Measurements from ENCODE around the gene TMEM232. TPM values are rescaled to one million over a fixed set of nuclear protein-coding genes. Genes with fewer than 3 reads are reported as not detected.
"Not testable (repeated sequence)": the region's sequence is repeated elsewhere in the genome, so short reads cannot be mapped to it uniquely, and the experiment has no call there.

Gene TMEM232
- total RNA-seq, 4 donors from 2014 or later: 10.5 to 26.8 (median 11.6) TPM

GRCh38 chr5:110707260-110707844 is 19.1 kb downstream of the TMEM232 start:
- no peaks in the 10 kb centered on the region for H3K9me3 ChIP-seq
- H3K27ac ChIP-seq: no peak overlapping the region
- H3K36me3 ChIP-seq: no peaks in the 10 kb centered on the region
- 69 to 79% methylated on average over 3 of the region's 3 CpGs for WGBS, 2 donors
- H3K4me3 ChIP-seq (replicated peaks in 1 of 3): no peak overlapping the region
- no peak for TF ChIP-seq POLR2A (IDR thresholded peaks at IDR 0.05)
- TF ChIP-seq, protein P1, sequence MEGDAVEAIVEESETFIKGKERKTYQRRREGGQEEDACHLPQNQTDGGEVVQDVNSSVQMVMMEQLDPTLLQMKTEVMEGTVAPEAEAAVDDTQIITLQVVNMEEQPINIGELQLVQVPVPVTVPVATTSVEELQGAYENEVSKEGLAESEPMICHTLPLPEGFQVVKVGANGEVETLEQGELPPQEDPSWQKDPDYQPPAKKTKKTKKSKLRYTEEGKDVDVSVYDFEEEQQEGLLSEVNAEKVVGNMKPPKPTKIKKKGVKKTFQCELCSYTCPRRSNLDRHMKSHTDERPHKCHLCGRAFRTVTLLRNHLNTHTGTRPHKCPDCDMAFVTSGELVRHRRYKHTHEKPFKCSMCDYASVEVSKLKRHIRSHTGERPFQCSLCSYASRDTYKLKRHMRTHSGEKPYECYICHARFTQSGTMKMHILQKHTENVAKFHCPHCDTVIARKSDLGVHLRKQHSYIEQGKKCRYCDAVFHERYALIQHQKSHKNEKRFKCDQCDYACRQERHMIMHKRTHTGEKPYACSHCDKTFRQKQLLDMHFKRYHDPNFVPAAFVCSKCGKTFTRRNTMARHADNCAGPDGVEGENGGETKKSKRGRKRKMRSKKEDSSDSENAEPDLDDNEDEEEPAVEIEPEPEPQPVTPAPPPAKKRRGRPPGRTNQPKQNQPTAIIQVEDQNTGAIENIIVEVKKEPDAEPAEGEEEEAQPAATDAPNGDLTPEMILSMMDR (IDR thresholded peaks at IDR 0.05): no peak
- no peaks in the 10 kb centered on the region for H3K27me3 ChIP-seq
- intact Hi-C loops (cut with DNase I): no loop called here
- DNase-seq: no peak
- peaks cover 5 to 7% of the 10 kb centered on the region in 2 donors for H3K4me1 ChIP-seq

GRCh38 chr5:110705349-110705748 is 21.1 kb downstream of the TMEM232 start:
- intact Hi-C loops (cut with DNase I): no loop called here
- no peak for TF ChIP-seq POLR2A (IDR thresholded peaks at IDR 0.05)
- no peaks in the 10 kb centered on the region for H3K9me3 ChIP-seq
- H3K27me3 ChIP-seq: no peaks in the 10 kb centered on the region
- peaks cover 7% of the 10 kb centered on the region in 2 donors for H3K4me1 ChIP-seq
- DNase-seq: no peak
- H3K36me3 ChIP-seq: no peaks in the 10 kb centered on the region
- H3K27ac ChIP-seq: no peak overlapping the region
- H3K4me3 ChIP-seq (replicated peaks in 1 of 3): no peak overlapping the region

DNA sequence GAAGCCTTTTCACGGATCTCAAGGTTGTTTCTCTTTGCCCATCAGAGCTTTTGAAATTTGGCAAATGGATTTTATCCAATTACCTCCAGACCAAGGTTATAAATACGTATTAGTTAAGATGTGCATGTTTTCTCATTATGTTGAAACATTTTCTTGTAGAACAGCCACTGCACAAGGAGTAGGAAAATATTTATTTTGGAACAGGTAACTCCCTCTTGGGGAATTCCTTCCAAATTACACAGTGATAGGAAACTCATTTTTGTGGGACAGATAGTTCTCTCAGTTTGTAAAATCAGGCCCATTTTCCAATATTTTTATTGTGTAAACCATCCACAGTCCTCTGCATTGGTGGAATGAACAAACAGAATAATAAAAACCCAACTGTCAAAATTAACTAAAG is 23.0 kb downstream of the TMEM232 start:
- intact Hi-C loops (cut with DNase I): no loop called here
- Histone ChIP-seq H3K9me3 (no peaks in the 10 kb centered on the region), H3K36me3 (no peaks in the 10 kb centered on the region), H3K4me1 (peaks cover 7% of the 10 kb centered on the region in 2 donors), H3K27me3 (no peaks in the 10 kb centered on the region), H3K27ac (no peak overlapping the region), H3K4me3 (replicated peaks in 1 of 3) (no peak overlapping the region)
- TF ChIP-seq POLR2A (IDR thresholded peaks at IDR 0.05): no peak
- TF ChIP-seq, protein P1 (IDR thresholded peaks at IDR 0.05): no peak
- no peak for DNase-seq
- WGBS, 2 donors: 63 to 72% methylated on average over 2 of the region's 2 CpGs

DNA sequence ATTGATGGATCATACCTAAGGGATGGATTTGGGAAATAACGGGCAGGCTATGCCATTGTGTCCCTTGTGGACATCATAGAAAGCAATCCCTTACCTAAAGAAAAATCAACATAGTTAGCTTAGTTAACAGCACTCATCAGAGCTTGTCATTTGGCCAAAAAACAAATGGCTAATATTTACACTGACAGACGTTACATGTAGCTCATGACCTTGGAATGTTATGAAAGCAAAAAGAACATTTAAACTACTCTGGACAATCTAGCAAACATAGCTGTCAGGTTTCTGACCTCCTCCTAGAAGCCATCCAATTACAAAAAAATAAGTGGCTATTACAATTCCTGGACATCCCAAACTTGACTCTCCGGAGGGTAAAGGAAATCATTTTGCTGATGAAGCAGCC is 23.8 kb downstream of the TMEM232 start:
- Histone ChIP-seq H3K36me3 (no peaks in the 10 kb centered on the region), H3K27ac (no peak overlapping the region)
- WGBS, 2 donors: 59 to 76% methylated on average over 3 of the region's 3 CpGs

DNA sequence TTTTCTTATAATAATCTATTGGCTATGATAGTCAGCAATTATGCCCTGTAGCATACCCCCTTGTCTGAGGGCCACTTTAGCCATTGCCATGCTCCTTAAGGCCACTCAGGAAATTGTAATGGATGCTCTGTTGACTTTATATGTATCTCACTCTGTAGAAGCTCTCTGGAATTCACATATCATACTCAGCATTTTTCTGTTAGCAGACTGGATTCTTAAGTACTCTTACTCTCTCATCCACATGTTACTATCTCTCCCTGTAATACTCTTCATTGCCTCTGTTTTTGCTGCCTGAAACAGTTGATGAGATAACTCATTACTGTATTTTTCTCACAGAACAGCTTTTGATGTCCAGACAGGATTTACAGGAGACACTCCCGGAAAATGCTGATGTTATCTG is 24.2 kb downstream of the TMEM232 start:
- DNase-seq: no peak
- H3K9me3 ChIP-seq: no peaks in the 10 kb centered on the region
- WGBS, 2 donors: 68 to 78% methylated on average over 1 of the region's 1 CpG
- TF ChIP-seq, protein P1 (IDR thresholded peaks at IDR 0.05): no peak
- no peak for TF ChIP-seq POLR2A (IDR thresholded peaks at IDR 0.05)
- H3K4me1 ChIP-seq: peaks cover 7% of the 10 kb centered on the region in 2 donors
- H3K27me3 ChIP-seq: no peaks in the 10 kb centered on the region
- H3K36me3 ChIP-seq: no peaks in the 10 kb centered on the region
- no peak overlapping the region for H3K27ac ChIP-seq
- no peak overlapping the region for H3K4me3 ChIP-seq (replicated peaks in 1 of 3)
- intact Hi-C loops (cut with DNase I): no loop called here

More for the DNA sequence above, 23.8 kb downstream of the TMEM232 start:
- Histone ChIP-seq H3K27me3 (no peaks in the 10 kb centered on the region), H3K4me1 (peaks cover 7% of the 10 kb centered on the region in 2 donors), H3K4me3 (replicated peaks in 1 of 3) (no peak overlapping the region), H3K9me3 (no peaks in the 10 kb centered on the region)
- intact Hi-C loops (cut with DNase I): no loop called here
- TF ChIP-seq, protein P1 (IDR thresholded peaks at IDR 0.05): no peak
- no peak for TF ChIP-seq POLR2A (IDR thresholded peaks at IDR 0.05)
- no peak for DNase-seq

GRCh38 chr5:110692669-110693068 is 33.8 kb downstream of the TMEM232 start:
- H3K27me3 ChIP-seq; DNase-seq; H3K4me1 ChIP-seq; H3K4me3 ChIP-seq (replicated peaks in 1 of 3); H3K36me3 ChIP-seq; H3K27ac ChIP-seq; H3K9me3 ChIP-seq; intact Hi-C loops (cut with DNase I): not testable (repeated sequence)
- WGBS, 2 donors: 40 to 67% methylated on average over 4 to 5 of the region's 5 CpGs

GRCh38 chr5:110690587-110690986 is 35.9 kb downstream of the TMEM232 start:
- intact Hi-C loops (cut with DNase I); H3K4me3 ChIP-seq (replicated peaks in 1 of 3); H3K36me3 ChIP-seq; H3K9me3 ChIP-seq; H3K27ac ChIP-seq; H3K27me3 ChIP-seq; H3K4me1 ChIP-seq; DNase-seq: not testable (repeated sequence)
- WGBS, 2 donors: 89 to 96% methylated on average over 1 of the region's 1 CpG

All from thyroid gland (tissue), 4 donors.